SW 1271 (cell line): ENCODE results near the gene GNPTG.

Source experiments
- DNase-seq, 2 experiments: peaks; one replicate each; lab custom pipeline; 2025; lab: John Stamatoyannopoulos, UW

GNPTG gene

GRCh38 chr16:1371054-1371978 is 19.6 kb downstream of the GNPTG start:
- DNase-seq, result no peak

DNA sequence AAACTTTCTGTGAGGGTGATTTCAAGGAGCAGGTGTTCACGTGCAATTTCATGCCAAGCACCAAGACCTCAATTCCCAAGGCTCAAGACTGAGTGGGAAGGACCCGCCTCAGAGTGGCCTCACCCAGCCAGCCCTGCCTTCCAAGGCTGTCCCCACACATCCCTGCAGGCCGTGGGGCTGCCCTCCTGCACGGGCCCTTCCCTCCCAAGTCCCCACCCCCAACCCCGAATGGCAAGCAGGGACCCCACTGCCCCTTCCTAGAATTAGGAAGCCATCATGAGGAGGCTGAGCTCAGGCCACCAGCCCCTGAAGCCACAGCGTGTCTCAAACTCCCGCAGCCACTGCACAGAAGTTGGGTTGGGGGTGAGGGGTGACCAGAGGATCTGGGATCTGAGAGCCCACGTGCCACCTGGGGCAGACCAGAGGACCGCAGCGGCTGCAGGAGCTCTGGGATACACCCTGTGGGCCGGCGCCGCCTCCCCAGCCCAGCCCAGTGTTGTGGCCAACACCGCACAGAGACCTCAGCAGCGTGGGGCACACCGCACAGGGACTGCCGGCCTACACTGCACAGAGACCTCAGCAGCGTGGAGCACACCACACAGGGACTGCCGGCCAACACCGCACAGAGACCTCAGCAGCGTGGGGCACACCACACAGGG is 20.7 kb downstream of the GNPTG start:
- DNase-seq, result no peak

GRCh38 chr16:1374418-1375297 is 22.9 kb downstream of the GNPTG start:
- no peak for DNase-seq

- DNase-seq, result no peak
These were observed 23.5 kb downstream of the GNPTG start for GRCh38 chr16:1375298-1375640.

GRCh38 chr16:1375741-1376410 is 24.1 kb downstream of the GNPTG start:
- no peak for DNase-seq

DNA sequence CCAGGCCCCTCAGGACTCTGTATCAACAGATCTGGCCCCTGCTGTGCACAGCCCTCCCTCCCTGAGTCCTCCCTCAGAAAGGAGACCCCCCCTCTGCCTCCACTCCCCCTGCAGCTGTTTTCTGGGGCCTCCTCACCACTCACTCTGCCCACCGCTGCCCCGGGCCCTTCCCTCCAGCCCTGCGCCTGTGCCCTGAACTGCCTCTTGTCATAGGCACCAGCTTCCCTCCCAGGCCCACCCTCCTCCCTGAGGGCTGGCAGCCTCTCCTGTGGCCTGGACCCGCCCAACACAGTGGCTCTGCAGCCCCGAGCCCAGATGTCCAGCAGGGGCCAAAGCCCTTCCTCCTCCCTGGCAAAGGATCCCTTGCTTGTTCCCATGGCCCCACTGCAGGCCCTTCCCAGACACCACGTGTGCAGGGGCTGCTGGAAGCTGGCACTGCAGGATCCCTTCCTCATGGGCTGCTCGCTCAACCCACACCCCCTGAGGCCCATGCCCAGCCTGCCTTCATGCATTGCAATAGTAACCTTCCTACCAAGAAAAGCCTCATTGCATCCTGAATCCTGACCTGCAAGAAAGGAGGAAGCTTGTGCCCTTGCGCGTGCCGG is 25.8 kb downstream of the GNPTG start:
- no peak for DNase-seq

GRCh38 chr16:1378087-1378803 is 26.5 kb downstream of the GNPTG start:
- no peak for DNase-seq

- DNase-seq, result peak in 1 of 2 experiments; percentile 11
These were observed 27.1 kb downstream of the GNPTG start for GRCh38 chr16:1378804-1379303.

DNA sequence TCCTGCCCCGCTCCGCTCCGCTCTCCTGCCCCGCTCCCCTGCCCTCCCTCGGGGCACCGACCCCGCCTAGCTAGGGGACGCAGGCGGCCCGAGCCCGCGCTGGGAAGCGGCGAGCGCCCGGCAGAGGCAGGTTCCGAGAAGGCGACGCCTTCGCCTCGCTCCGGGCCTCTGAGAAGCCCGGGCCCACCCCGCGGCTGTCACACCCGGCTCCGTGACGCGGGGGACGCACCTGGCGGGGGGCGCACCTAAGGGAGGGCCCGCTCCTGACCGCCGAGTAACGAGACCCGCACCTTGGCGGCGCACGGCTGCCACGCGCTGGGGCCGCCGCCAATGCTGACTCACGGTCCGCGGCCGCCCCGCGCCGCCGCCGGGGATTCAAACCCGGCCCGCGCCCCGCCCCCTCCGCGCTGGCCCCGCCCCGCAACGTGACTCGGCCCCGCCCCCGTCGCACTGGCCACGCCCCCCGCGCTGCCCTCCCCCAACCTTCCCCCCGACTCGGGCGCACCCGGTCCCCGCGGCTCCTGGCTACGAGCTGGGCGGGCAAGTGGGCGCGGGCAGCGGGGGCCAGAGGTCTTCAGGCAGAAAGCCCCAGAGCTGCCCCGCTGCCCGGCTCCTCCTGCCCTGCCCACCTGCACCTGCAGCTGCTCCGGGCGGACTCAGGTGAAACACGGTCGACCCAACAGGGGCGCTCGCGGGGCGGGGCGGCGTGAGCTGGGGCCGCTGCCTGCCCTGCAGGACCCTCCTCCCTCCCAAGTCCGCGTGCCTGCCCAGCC is 27.8 kb downstream of the GNPTG start:
- DNase-seq, result no peak

DNA sequence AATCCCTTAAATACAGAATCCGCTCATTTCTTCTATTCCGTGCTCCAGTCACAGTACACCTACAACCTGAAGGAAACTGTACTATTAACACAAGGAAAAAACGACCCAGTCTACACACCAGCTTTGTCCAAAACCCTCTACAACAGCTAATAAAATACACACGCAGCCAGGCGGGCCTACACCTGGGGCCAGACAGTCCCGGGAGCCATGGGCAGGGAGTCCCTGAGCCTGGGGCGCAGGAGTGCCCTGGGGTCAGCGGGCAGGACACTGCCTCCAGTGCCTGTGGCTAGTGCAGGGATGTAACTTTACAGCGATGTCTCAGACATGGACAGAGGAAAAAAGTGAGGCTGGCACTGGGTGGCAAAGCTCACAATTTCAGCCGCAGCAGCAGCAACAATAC is 28.5 kb downstream of the GNPTG start:
- no peak for DNase-seq

GRCh38 chr16:1381612-1382406 is 30.1 kb downstream of the GNPTG start:
- DNase-seq, result no peak

GRCh38 chr16:1383556-1383955 is 31.8 kb downstream of the GNPTG start:
- no peak for DNase-seq

DNA sequence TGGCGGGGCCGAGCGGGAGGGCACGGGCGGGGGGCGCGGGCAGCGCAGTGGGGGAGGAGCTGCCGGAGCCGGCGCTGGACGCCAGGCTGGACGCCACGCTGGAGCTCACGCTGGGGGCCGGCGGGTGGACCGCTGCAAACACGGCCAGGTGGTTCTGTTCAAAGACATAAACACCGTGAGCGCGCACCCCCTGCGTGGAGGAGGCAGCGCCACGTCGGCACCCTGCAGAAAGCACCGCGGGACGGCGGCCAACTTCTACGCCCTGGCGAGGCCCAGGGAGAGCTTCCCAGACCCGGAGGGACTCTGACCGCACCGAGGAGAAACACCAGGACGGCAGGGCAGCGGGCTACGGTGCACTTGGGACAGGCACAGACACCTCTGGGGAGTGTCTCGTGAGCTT is 33.5 kb downstream of the GNPTG start:
- no peak for DNase-seq

DNA sequence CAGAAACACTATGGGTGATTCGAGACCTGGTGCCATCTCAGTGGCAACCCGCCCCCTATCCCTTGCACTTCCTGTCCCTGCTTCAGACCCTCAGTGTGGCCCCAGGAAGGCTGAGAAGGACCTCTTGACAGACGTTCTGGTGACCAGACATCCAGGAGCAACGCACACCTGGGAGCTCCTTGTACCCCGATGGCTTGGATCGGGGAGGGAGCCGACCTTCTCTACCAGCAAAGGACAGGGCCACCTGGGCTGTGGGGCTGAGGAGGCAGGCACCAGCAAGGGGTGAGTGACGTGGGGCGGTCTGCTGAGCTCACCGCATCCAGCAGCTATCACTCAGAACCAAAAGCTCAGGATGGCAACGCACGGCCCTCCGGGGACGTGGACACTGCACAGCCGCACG is 35.6 kb downstream of the GNPTG start:
- DNase-seq, result no peak

DNA sequence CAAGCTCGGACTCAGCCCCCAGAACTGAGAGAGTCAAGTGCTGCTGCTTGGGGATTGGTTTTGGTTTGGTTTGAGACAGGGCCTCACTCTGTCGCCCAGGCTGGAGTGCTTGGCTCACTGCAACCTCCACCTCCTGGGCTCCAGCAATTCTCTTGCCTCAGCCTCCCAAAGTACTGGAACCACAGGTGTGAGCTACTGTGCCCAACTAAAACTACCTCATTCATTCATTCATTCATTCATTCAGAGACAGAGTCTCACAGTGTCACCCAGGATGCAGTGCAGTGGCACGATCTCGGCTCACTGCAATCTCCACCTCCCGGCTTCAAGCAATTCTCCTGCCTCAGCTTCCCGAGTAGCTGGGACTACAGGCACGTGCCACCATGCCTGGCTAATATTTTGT is 38.0 kb downstream of the GNPTG start:
- DNase-seq, result no peak

- no peak for DNase-seq
These were observed 38.6 kb downstream of the GNPTG start for GRCh38 chr16:1390239-1390779.

DNA sequence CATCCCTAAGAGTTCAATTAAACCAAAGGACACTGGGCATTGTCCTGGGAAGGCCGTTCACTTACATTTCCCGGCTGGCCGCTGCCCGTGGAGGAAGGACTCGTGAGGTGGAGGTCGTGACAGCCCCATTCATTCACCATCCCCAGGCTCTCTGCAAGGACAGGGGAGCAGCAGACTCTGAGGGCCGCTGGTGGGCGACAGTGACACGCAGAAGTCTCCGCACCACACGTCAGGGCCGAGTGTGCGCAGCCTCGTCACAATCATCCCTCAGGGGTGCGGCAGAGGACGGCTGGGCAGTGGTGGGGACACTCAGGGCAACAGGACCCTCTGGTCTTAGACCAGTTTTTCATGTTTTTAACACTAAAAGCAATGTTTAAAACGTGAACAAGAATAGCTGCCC is 41.1 kb downstream of the GNPTG start:
- DNase-seq, result no peak

GRCh38 chr16:1393613-1394176 is 42.0 kb downstream of the GNPTG start:
- DNase-seq, result no peak
